ENCODE data around the gene KLC1. TPM values are rescaled to one million over a fixed set of nuclear protein-coding genes. Genes with fewer than 3 reads are reported as not detected.

KLC1 gene
- total RNA-seq, 4 donors from 2014 or later = 195 to 421 (median 214) TPM

GRCh38 chr14:103692159-103692558, 63.1 kb downstream of the KLC1 start:
- Histone ChIP-seq H3K4me3 (no peak overlapping the region), H3K4me1 (peaks cover 50% of the 10 kb centered on the region), H3K27me3 (no peaks in the 10 kb centered on the region), H3K9me3 (no peaks in the 10 kb centered on the region), H3K27ac (no peak overlapping the region), H3K36me3 (peaks cover 47% of the 10 kb centered on the region)
- TF ChIP-seq POLR2A (IDR thresholded peaks at IDR 0.05) = no peak
- TF ChIP-seq CTCF (IDR thresholded peaks at IDR 0.05) = no peak
- TF ChIP-seq POLR2AphosphoS5 (IDR thresholded peaks at IDR 0.05) = no peak
- TF ChIP-seq EP300 (IDR thresholded peaks at IDR 0.05) = no peak
- peak in 1 of 2 donors; percentile 34 for DNase-seq (ENCODE audit: low spot score in 2 of 2)
- 90% methylated on average over 17 of the region's 17 CpGs for WGBS

GRCh38 chr14:103692871-103693270, 63.9 kb downstream of the KLC1 start:
- Histone ChIP-seq H3K4me3 (no peak overlapping the region), H3K27ac (peak overlapping the region; percentile 41), H3K9me3 (no peaks in the 10 kb centered on the region), H3K27me3 (no peaks in the 10 kb centered on the region), H3K4me1 (peaks cover 57% of the 10 kb centered on the region), H3K36me3 (peaks cover 49% of the 10 kb centered on the region)
- TF ChIP-seq EP300 (IDR thresholded peaks at IDR 0.05) = no peak
- WGBS = 38% methylated on average over 12 of the region's 12 CpGs
- DNase-seq (ENCODE audit: low spot score in 2 of 2) = peak in 1 of 2 donors; percentile 60

- no peak overlapping the region for H3K4me3 ChIP-seq
- TF ChIP-seq POLR2A (IDR thresholded peaks at IDR 0.05) (no peak), POLR2AphosphoS5 (IDR thresholded peaks at IDR 0.05) (peak in 1 of 3 donors; percentile 22)
- no peaks in the 10 kb centered on the region for H3K27me3 ChIP-seq
- no peaks in the 10 kb centered on the region for H3K9me3 ChIP-seq
- 78% methylated on average over 13 of the region's 22 CpGs for WGBS
- H3K36me3 ChIP-seq = peaks cover 49% of the 10 kb centered on the region
- DNase-seq (ENCODE audit: low spot score in 2 of 2) = peak; percentile 69
- peak overlapping the region; percentile 41 for H3K27ac ChIP-seq
- peaks cover 64% of the 10 kb centered on the region for H3K4me1 ChIP-seq
Measured at GRCh38 chr14:103693515-103693914, 64.5 kb downstream of the KLC1 start.

- Histone ChIP-seq H3K4me1 (peaks cover 67% of the 10 kb centered on the region), H3K36me3 (peaks cover 54% of the 10 kb centered on the region), H3K9me3 (no peaks in the 10 kb centered on the region), H3K27ac (no peak overlapping the region), H3K4me3 (no peak overlapping the region), H3K27me3 (no peaks in the 10 kb centered on the region)
- peak; percentile 49 to 54 for DNase-seq (ENCODE audit: low spot score in 2 of 2)
- WGBS = 88% methylated on average over 20 of the region's 20 CpGs
- TF ChIP-seq POLR2A (IDR thresholded peaks at IDR 0.05) (no peak), EP300 (IDR thresholded peaks at IDR 0.05) (no peak), POLR2AphosphoS5 (IDR thresholded peaks at IDR 0.05) (no peak), CTCF (IDR thresholded peaks at IDR 0.05) (no peak)
Measured at GRCh38 chr14:103694572-103695026, 65.6 kb downstream of the KLC1 start.

- H3K36me3 ChIP-seq = peaks cover 60% of the 10 kb centered on the region
- WGBS = 71% methylated on average over 13 of the region's 14 CpGs
- H3K4me3 ChIP-seq = no peak overlapping the region
- no peak for TF ChIP-seq POLR2AphosphoS5 (IDR thresholded peaks at IDR 0.05)
- TF ChIP-seq POLR2A (IDR thresholded peaks at IDR 0.05) = no peak
- TF ChIP-seq CTCF (IDR thresholded peaks at IDR 0.05) = no peak
- no peak for TF ChIP-seq EP300 (IDR thresholded peaks at IDR 0.05)
- no peaks in the 10 kb centered on the region for H3K9me3 ChIP-seq
- DNase-seq (ENCODE audit: low spot score in 2 of 2) = peak; percentile 54 to 76
- no peaks in the 10 kb centered on the region for H3K27me3 ChIP-seq
- peaks cover 70% of the 10 kb centered on the region for H3K4me1 ChIP-seq
- H3K27ac ChIP-seq = no peak overlapping the region
Measured at GRCh38 chr14:103695296-103696069, 66.5 kb downstream of the KLC1 start.

GRCh38 chr14:103696070-103696402, 67.0 kb downstream of the KLC1 start:
- peaks cover 70% of the 10 kb centered on the region for H3K4me1 ChIP-seq
- no peaks in the 10 kb centered on the region for H3K9me3 ChIP-seq
- H3K4me3 ChIP-seq = no peak overlapping the region
- H3K27ac ChIP-seq = no peak overlapping the region
- peaks cover 65% of the 10 kb centered on the region for H3K36me3 ChIP-seq
- DNase-seq (ENCODE audit: low spot score in 2 of 2) = peak; percentile 60 to 61
- TF ChIP-seq EP300 (IDR thresholded peaks at IDR 0.05) = no peak
- no peak for TF ChIP-seq POLR2A (IDR thresholded peaks at IDR 0.05)
- no peak for TF ChIP-seq POLR2AphosphoS5 (IDR thresholded peaks at IDR 0.05)
- TF ChIP-seq CTCF (IDR thresholded peaks at IDR 0.05) = no peak
- no peaks in the 10 kb centered on the region for H3K27me3 ChIP-seq
- WGBS = 63% methylated on average over 6 of the region's 13 CpGs
